ENCODE data around the gene ITPR1.

DNA sequence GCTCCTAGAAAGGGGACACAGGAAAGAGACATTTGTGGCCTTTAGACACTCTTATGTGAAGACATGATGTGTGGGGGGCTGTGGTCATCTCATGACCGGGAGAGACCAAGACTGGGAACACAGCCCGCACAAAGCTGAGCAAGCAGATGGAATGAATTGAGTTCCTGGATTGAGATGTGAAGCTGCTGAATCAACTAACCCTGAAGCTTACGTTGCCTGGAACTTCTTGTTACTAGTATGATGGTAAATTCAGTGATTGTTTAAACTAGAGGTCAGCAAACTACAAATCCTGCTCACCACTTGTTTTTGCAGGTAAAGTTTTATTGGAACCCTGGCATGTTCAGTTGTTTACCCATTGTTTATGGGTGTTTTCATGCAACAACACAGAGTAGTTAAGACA lies 402.7 kb downstream of the ITPR1 start:
- no peak for TF ChIP-seq EZH2phosphoT487 (IDR thresholded peaks at IDR 0.05; ENCODE audit: insufficient read depth, low read depth)
- no peak for TF ChIP-seq EZH2 (IDR thresholded peaks at IDR 0.05; ENCODE audit: insufficient read depth, poor library complexity, severe bottlenecking)
